IMR-90 (cell line): ENCODE results near the gene CASP14. TPM values are rescaled to one million over a fixed set of nuclear protein-coding genes. Genes with fewer than 3 reads are reported as not detected.

Experiments
- ATAC-seq: fragments of 200-7000 bp; cut with Tn5 transposase; 2 replicates; pipeline ENCODE4 v1.9.1; 2020; ENCODE audit warnings: low read depth, mild to moderate bottlenecking, moderate library complexity
- BruUV-seq: library from RNA; stranded (reverse); fragments of 400-500 nt; replicated peaks from 2 replicates; lab custom pipeline; 2021; lab: Mats Ljungman, UMichigan
- CTCF ChIA-PET: fragments of 300-600 bp; formaldehyde crosslinking; extraction: SDS; loops from one replicate; lab custom pipeline; 2021; ENCODE audit warnings: antibody characterized with exemption; lab: Yijun Ruan, JAX
- POLR2A ChIA-PET: fragments of 300-600 bp; sonication (Branson Sonifier 250); formaldehyde crosslinking; loops from one replicate; lab custom pipeline; 2022; ENCODE audit warnings: antibody characterized with exemption; ENCODE audit not compliant: unreplicated experiment; lab: Charles Lee
- DNase-seq: peaks from one replicate; pipeline ENCODE4 v3.0.0; 2013
- H2AFZ ChIP-seq: replicated peaks from 2 replicates; pipeline ENCODE3; 2013; ENCODE audit warnings: low read length, mild to moderate bottlenecking; ENCODE audit not compliant: poor library complexity
- H2AK5ac ChIP-seq: 2 replicates; pipeline ENCODE4 v1.6.1; 2013; ENCODE audit warnings: low read depth, low read length, inconsistent platforms
- H2AK9ac ChIP-seq: replicated peaks from 2 replicates; pipeline ENCODE3; 2013; ENCODE audit warnings: mild to moderate bottlenecking, low read depth, low read length, moderate library complexity; ENCODE audit not compliant: poor library complexity
- H2BK120ac ChIP-seq: 2 replicates; pipeline ENCODE4 v1.6.1; 2013; ENCODE audit warnings: low read depth, low read length, inconsistent platforms
- H2BK15ac ChIP-seq: 3 replicates; pipeline ENCODE4 v1.6.1; 2013; ENCODE audit warnings: low read depth, low read length, inconsistent platforms
- H2BK20ac ChIP-seq: 2 replicates; pipeline ENCODE4 v1.6.1; 2013; ENCODE audit warnings: low read depth, mild to moderate bottlenecking, inconsistent platforms, low read length, moderate library complexity
- H2BK5ac ChIP-seq: 2 replicates; pipeline ENCODE4 v1.6.1; 2013; ENCODE audit warnings: mild to moderate bottlenecking, low read depth, low read length, inconsistent platforms; ENCODE audit not compliant: poor library complexity, severe bottlenecking
- H3K14ac ChIP-seq: replicated peaks from 2 replicates; pipeline ENCODE4 v1.6.1; 2013; ENCODE audit warnings: low read depth, low read length, inconsistent platforms
- H3K18ac ChIP-seq: 2 replicates; pipeline ENCODE4 v1.6.1; 2013; ENCODE audit warnings: low read depth, low read length, control low read depth
- H3K23ac ChIP-seq: 2 replicates; pipeline ENCODE4 v1.6.1; 2013; ENCODE audit warnings: low read depth, low read length, inconsistent platforms
- H3K27ac ChIP-seq: 2 replicates; pipeline ENCODE4 v1.5.1; 2013; ENCODE audit warnings: mild to moderate bottlenecking, control low read depth, low read length; ENCODE audit not compliant: insufficient read depth
- H3K27me3 ChIP-seq: 2 replicates; pipeline ENCODE4 v1.6.1; 2013; ENCODE audit warnings: low read length; ENCODE audit not compliant: control insufficient read depth, insufficient read depth
- H3K36me3 ChIP-seq: 2 replicates; pipeline ENCODE4 v1.6.1; 2013; ENCODE audit warnings: low read length, mixed read lengths; ENCODE audit not compliant: control insufficient read depth, insufficient read depth
- H3K4ac ChIP-seq: 2 replicates; pipeline ENCODE4 v1.6.1; 2013; ENCODE audit warnings: low read depth, low read length, inconsistent platforms
- H3K4me1 ChIP-seq: 2 replicates; pipeline ENCODE4 v1.6.1; 2013; ENCODE audit warnings: low read length, mixed read lengths; ENCODE audit not compliant: control insufficient read depth, insufficient read depth
- H3K4me2 ChIP-seq: 2 replicates; pipeline ENCODE4 v1.6.1; 2013; ENCODE audit warnings: low read depth, mild to moderate bottlenecking, control low read depth, low read length, moderate library complexity
- H3K4me3 ChIP-seq: 2 replicates; pipeline ENCODE4 v1.5.1; 2013; ENCODE audit warnings: low read depth, mild to moderate bottlenecking, control low read depth, low read length, moderate library complexity; ENCODE audit not compliant: insufficient read depth
- H3K56ac ChIP-seq: 2 replicates; pipeline ENCODE4 v1.6.1; 2013; ENCODE audit warnings: low read length, inconsistent platforms; ENCODE audit not compliant: insufficient read depth; ENCODE audit errors: extremely low read depth
- H3K79me1 ChIP-seq, 2 experiments: 2 replicates each; pipeline ENCODE4 v1.6.1; 2013; ENCODE audit warnings: low read length in 2 of 2, inconsistent platforms in 1 of 2, low read depth in 1 of 2
- H3K9ac ChIP-seq: 2 replicates; pipeline ENCODE4 v1.6.1; 2013; ENCODE audit warnings: low read depth, low read length, control low read depth
- H3K9me1 ChIP-seq: 2 replicates; pipeline ENCODE4 v1.6.1; 2013; ENCODE audit warnings: low read length, inconsistent platforms; ENCODE audit not compliant: insufficient read depth
- H3K9me3 ChIP-seq: 2 replicates; pipeline ENCODE4 v1.6.1; 2013; ENCODE audit warnings: low read length; ENCODE audit not compliant: control insufficient read depth, insufficient read depth
- H4K20me1 ChIP-seq: 2 replicates; pipeline ENCODE4 v1.6.1; 2013; ENCODE audit warnings: low read length, inconsistent platforms; ENCODE audit not compliant: insufficient read depth
- H4K5ac ChIP-seq: 2 replicates; pipeline ENCODE4 v1.6.1; 2013; ENCODE audit warnings: mild to moderate bottlenecking, low read depth, low read length, control low read depth
- H4K8ac ChIP-seq, 2 experiments: 2 replicates each; pipeline ENCODE4 v1.6.1; 2013; ENCODE audit warnings: low read depth in 2 of 2, low read length in 2 of 2, control low read depth in 1 of 2, inconsistent platforms in 1 of 2
- H4K91ac ChIP-seq: 2 replicates; pipeline ENCODE4 v1.6.1; 2013; ENCODE audit warnings: low read depth, low read length, inconsistent platforms; ENCODE audit not compliant: insufficient read depth
- MXI1 ChIP-seq: IDR thresholded peaks from 2 replicates; pipeline ENCODE4 v1.6.1; 2012; ENCODE audit warnings: low read depth, mild to moderate bottlenecking, low read length, moderate library complexity, borderline replicate concordance
- RAD21 ChIP-seq: IDR thresholded peaks from 2 replicates; pipeline ENCODE4 v1.6.1; 2012; ENCODE audit warnings: low read length, improper control_type of control experiment
- WGBS, 2 experiments: methylation state at CpG; one replicate each; pipeline versions ENCODE4 v1.1.5 to v1.1.7; 2013; ENCODE audit warnings: missing lambda C conversion rate in 2 of 2; ENCODE audit not compliant: insufficient read length in 1 of 2; ENCODE audit errors: extremely low coverage in 2 of 2; 5-methylcytosine and 5-hydroxymethylcytosine counted together
- dilution Hi-C: fragments of 300-500 bp; cut with HindIII; formaldehyde crosslinking; loops from one replicate; pipeline ENCODE4 v1.14.3; 2018; ENCODE audit warnings: low sequenced_read_pairs; ENCODE audit not compliant: unreplicated experiment
- in situ Hi-C: fragments of 300-500 bp; cut with MboI; formaldehyde crosslinking; loops from 3 replicates; pipeline ENCODE4 v1.14.3; 2019; ENCODE audit warnings: low sequenced_read_pairs, inconsistent platforms, mixed read lengths
- intact Hi-C: fragments of 100-400 bp; cut with micrococcal nuclease; formaldehyde crosslinking; loops from 2 replicates; pipeline ENCODE4 v1.10.0; 2022
- polyA plus RNA-seq, 3 experiments: library from polyadenylated mRNA; depleted of rRNA; stranded (reverse); fragments of >200 nt; gene quantifications; 2 replicates each; pipeline ENCODE4 v1.2.3, GENCODE V29; 2012; ENCODE audit warnings: low replicate concordance in 1 of 3
- total RNA-seq: library from RNA; depleted of rRNA; stranded (reverse); fragments of >200 nt; gene quantifications from 2 replicates; pipeline ENCODE4 v1.2.3, GENCODE V29; 2012
- TF ChIP-seq, protein P1 (sequence below): conservative IDR thresholded peaks from 2 replicates; pipeline ENCODE4 v1.5.1; 2012; ENCODE audit warnings: mild to moderate bottlenecking, low read depth, low read length, improper control_type of control experiment

The CASP14 gene
- total and polyA plus RNA-seq, 2 of the 4 experiments (the other 2 are of a cell fraction), result not detected

DNA sequence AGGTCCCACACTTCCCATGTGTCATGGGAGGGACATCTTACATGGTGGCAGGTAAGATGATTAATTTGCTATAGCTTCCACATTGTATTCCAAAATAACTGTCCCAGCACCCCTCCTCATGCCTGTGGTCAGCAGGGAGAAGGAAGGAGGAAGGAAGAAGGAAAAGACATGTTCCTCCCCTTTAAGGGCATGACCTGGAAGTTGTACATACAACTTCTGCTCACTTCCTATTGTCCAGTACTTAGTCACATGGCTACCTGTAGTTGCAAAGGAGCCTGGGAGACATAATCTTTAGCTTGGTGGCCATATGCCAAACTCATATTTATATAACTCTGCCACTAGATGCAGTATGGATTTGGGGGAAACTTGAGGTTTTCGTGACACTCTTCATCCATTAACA lies 17.6 kb upstream of the CASP14 start:
- ChIA-PET CTCF (no interaction called here), POLR2A (no interaction called here)
- no CpG with 5 or more reads among the region's 1 CpG for WGBS, 2 experiments
- Histone ChIP-seq H3K23ac (no peak overlapping the region), H3K79me1 (no peaks in the 10 kb centered on the region), H2AFZ (no peak overlapping the region), H3K56ac (no peak overlapping the region), H4K20me1 (no peaks in the 10 kb centered on the region), H3K4me2 (no peak overlapping the region), H2AK9ac (no peak overlapping the region), H2BK5ac (no peak overlapping the region), H3K14ac (no peak overlapping the region), H4K8ac (no peak overlapping the region), H4K91ac (no peak overlapping the region), H3K27me3 (no peaks in the 10 kb centered on the region), H3K36me3 (no peaks in the 10 kb centered on the region), H2BK15ac (no peak overlapping the region), H3K4me3 (no peak overlapping the region), H3K4me1 (no peaks in the 10 kb centered on the region), H3K4ac (no peak overlapping the region), H2BK120ac (no peak overlapping the region), H2BK20ac (no peak overlapping the region), H2AK5ac (no peak overlapping the region), H3K9me1 (no peaks in the 10 kb centered on the region), H3K27ac (no peak overlapping the region), H3K9me3 (no peaks in the 10 kb centered on the region), H3K9ac (no peak overlapping the region), H3K18ac (no peak overlapping the region), H4K5ac (no peak overlapping the region)
- intact Hi-C loops (no loop called here), in situ Hi-C loops (no loop called here), dilution Hi-C loops (no loop called here)
- no TSS peak for BruUV-seq
- TF ChIP-seq RAD21 (no peak), MXI1 (no peak)
- TF ChIP-seq, protein P1, sequence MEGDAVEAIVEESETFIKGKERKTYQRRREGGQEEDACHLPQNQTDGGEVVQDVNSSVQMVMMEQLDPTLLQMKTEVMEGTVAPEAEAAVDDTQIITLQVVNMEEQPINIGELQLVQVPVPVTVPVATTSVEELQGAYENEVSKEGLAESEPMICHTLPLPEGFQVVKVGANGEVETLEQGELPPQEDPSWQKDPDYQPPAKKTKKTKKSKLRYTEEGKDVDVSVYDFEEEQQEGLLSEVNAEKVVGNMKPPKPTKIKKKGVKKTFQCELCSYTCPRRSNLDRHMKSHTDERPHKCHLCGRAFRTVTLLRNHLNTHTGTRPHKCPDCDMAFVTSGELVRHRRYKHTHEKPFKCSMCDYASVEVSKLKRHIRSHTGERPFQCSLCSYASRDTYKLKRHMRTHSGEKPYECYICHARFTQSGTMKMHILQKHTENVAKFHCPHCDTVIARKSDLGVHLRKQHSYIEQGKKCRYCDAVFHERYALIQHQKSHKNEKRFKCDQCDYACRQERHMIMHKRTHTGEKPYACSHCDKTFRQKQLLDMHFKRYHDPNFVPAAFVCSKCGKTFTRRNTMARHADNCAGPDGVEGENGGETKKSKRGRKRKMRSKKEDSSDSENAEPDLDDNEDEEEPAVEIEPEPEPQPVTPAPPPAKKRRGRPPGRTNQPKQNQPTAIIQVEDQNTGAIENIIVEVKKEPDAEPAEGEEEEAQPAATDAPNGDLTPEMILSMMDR, result no peak
- DNase-seq (no peak), ATAC-seq (no peak)
